HepG2 (cell line): ENCODE measurements around the gene FGD4. TPM values are rescaled to one million over a fixed set of nuclear protein-coding genes. Genes with fewer than 3 reads are reported as not detected.

Source experiments
- ATAC-seq: fragments of 200-7000 bp; cut with Tn5 transposase; 3 replicates; pipeline ENCODE4 v1.9.1; 2020; ENCODE audit warnings: mild to moderate bottlenecking, moderate library complexity
- BruUV-seq: library from RNA; stranded (reverse); fragments of 400-500 nt; replicated peaks from 2 replicates; lab custom pipeline; 2021; lab: Mats Ljungman, UMichigan
- CTCF ChIA-PET: fragments of 300-600 bp; formaldehyde crosslinking; extraction: SDS; loops from one replicate; lab custom pipeline; 2021; ENCODE audit warnings: low total read pairs, inconsistent platforms, low intra/inter-chr PET ratio; lab: Yijun Ruan, JAX
- POLR2A ChIA-PET: fragments of 350-600 bp; sonication (Branson Sonifier 250); formaldehyde crosslinking; loops from one replicate; lab custom pipeline; 2020; ENCODE audit warnings: antibody characterized with exemption, inconsistent platforms; lab: Yijun Ruan, JAX
- DNase-seq: peaks from one replicate; pipeline ENCODE4 v3.0.0-alpha.2; 2015; ENCODE audit warnings: low spot score
- FAIRE-seq: peaks from 3 replicates; lab custom pipeline; 2011; peaks lifted over from hg19 to GRCh38; lab: Jason Lieb, UNC
- H2AFZ ChIP-seq: one replicate; pipeline ENCODE4 v1.6.1; 2011; ENCODE audit warnings: low read length, inconsistent platforms
- H3K27ac ChIP-seq: fragments of 300-600 bp; 3 replicates; pipeline ENCODE4 v1.8.0; 2011; ENCODE audit warnings: mixed run types, mild to moderate bottlenecking, mixed read lengths, low read length, inconsistent platforms; ENCODE audit not compliant: insufficient read depth; ENCODE audit errors: extremely low read length
- H3K27me3 ChIP-seq, 2 experiments: fragments of 200-600 bp in 1 of 2; 2 replicates in 1 of 2; 3 replicates in 1 of 2; pipeline versions ENCODE4 v1.6.0 to v1.8.0; 2011; ENCODE audit warnings: low read length in 2 of 2, mild to moderate bottlenecking in 2 of 2, moderate library complexity in 2 of 2, inconsistent platforms in 1 of 2; ENCODE audit not compliant: insufficient read depth in 2 of 2, control insufficient read depth in 1 of 2
- H3K36me3 ChIP-seq, 2 experiments: fragments of 200-600 bp in 1 of 2; replicated peaks in 1 of 2; 2 replicates in 1 of 2; 3 replicates in 1 of 2; pipeline versions ENCODE4 v1.5.1 to v1.8.0; 2011; ENCODE audit warnings: low read length in 2 of 2, inconsistent platforms in 1 of 2; ENCODE audit not compliant: insufficient read depth in 2 of 2, control insufficient read depth in 1 of 2
- H3K4me1 ChIP-seq: 2 replicates; pipeline ENCODE4 v1.5.1; 2012; ENCODE audit warnings: low read length, inconsistent platforms; ENCODE audit not compliant: insufficient read depth
- H3K4me2 ChIP-seq: 2 replicates; pipeline ENCODE4 v1.6.0; 2011; ENCODE audit warnings: low read depth, low read length, inconsistent platforms
- H3K4me3 ChIP-seq, 3 experiments: fragments of 200-600 bp in 1 of 3; sonication (generic), shearing (Covaris generic) in 1 of 3; replicated peaks in 1 of 3; 2 replicates each; pipeline ENCODE4 v1.5.1; 2011 to 2016; ENCODE audit warnings: low read length in 3 of 3, inconsistent platforms in 2 of 3, low read depth in 2 of 3, mild to moderate bottlenecking in 2 of 3, control low read depth in 1 of 3, mixed read lengths in 1 of 3; ENCODE audit not compliant: insufficient read depth in 1 of 3
- H3K79me2 ChIP-seq: one replicate; pipeline ENCODE4 v1.6.1; 2011; ENCODE audit warnings: low read length, inconsistent platforms; ENCODE audit not compliant: insufficient read depth
- H3K9ac ChIP-seq: 2 replicates; pipeline ENCODE4 v1.6.0; 2011; ENCODE audit warnings: mild to moderate bottlenecking, low read depth, low read length, inconsistent platforms; ENCODE audit not compliant: insufficient read depth
- H3K9me3 ChIP-seq: 2 replicates; pipeline ENCODE4 v1.5.1; 2012; ENCODE audit warnings: mild to moderate bottlenecking, low read length
- H4K20me1 ChIP-seq: 2 replicates; pipeline ENCODE4 v1.6.0; 2011; ENCODE audit warnings: inconsistent platforms, mild to moderate bottlenecking, low read length, moderate library complexity; ENCODE audit not compliant: insufficient read depth
- DRAP1 ChIP-seq: IDR thresholded peaks from 2 replicates; pipeline ENCODE4 v1.6.1; 2016; ENCODE audit warnings: missing genetic modification reagents, missing compliant biosample characterization
- PPARG ChIP-seq: conservative IDR thresholded peaks from 2 replicates; pipeline ENCODE4 v1.6.1; 2016; ENCODE audit warnings: missing biosample characterization, missing genetic modification reagents
- RBM39 ChIP-seq: fragments of 200-400 bp; formaldehyde crosslinking; IDR thresholded peaks from one replicate; pipeline ENCODE4 v1.6.1; 2018; ENCODE audit warnings: antibody characterized with exemption, mild to moderate bottlenecking, low read depth, low read length; ENCODE audit not compliant: poor library complexity, severe bottlenecking
- RFXAP ChIP-seq: sonication (generic); formaldehyde crosslinking; IDR thresholded peaks from 2 replicates; pipeline ENCODE4 v1.4.0; 2020; ENCODE audit warnings: missing genetic modification reagents, borderline replicate concordance
- SRSF4 ChIP-seq: fragments of 200-400 bp; formaldehyde crosslinking; IDR thresholded peaks from one replicate; pipeline ENCODE4 v1.6.1; 2018; ENCODE audit warnings: mild to moderate bottlenecking, low read depth, low read length, moderate library complexity; ENCODE audit not compliant: poor library complexity, severe bottlenecking
- THYN1 ChIP-seq: sonication (generic); formaldehyde crosslinking; IDR thresholded peaks from 2 replicates; pipeline ENCODE4 v1.8.1; 2023; ENCODE audit warnings: low read depth, mild to moderate bottlenecking, moderate library complexity, missing genetic modification reagents, borderline replicate concordance
- ZBTB37 ChIP-seq: sonication (generic); formaldehyde crosslinking; IDR thresholded peaks from 2 replicates; pipeline ENCODE4 v1.4.0; 2020; ENCODE audit warnings: mild to moderate bottlenecking, missing genetic modification reagents
- ZFP82 ChIP-seq: sonication (generic); formaldehyde crosslinking; IDR thresholded peaks from 2 replicates; pipeline ENCODE4 v1.5.1; 2020; ENCODE audit warnings: mild to moderate bottlenecking, missing genetic modification reagents, borderline replicate concordance
- ZNF34 ChIP-seq: sonication (generic); formaldehyde crosslinking; IDR thresholded peaks from 2 replicates; pipeline ENCODE4 v1.4.0; 2020; ENCODE audit warnings: mild to moderate bottlenecking, missing genetic modification reagents, borderline replicate concordance
- ZNF432 ChIP-seq: sonication (generic); formaldehyde crosslinking; IDR thresholded peaks from 2 replicates; pipeline ENCODE4 v1.5.0; 2020; ENCODE audit warnings: missing genetic modification reagents, mild to moderate bottlenecking, borderline replicate concordance
- ZNF652 ChIP-seq: IDR thresholded peaks from 2 replicates; pipeline ENCODE4 v1.6.1; 2016; ENCODE audit warnings: low read depth, borderline replicate concordance
- ZNF740 ChIP-seq: sonication (generic); formaldehyde crosslinking; IDR thresholded peaks from 2 replicates; pipeline ENCODE4 v1.4.0; 2020; ENCODE audit warnings: missing genetic modification reagents
- ZSCAN9 ChIP-seq: IDR thresholded peaks from 2 replicates; pipeline ENCODE4 v1.6.1; 2016; ENCODE audit warnings: borderline replicate concordance
- WGBS: methylation state at CpG from one replicate; pipeline ENCODE4 v1.1.6; 2017; ENCODE audit warnings: low lambda C conversion rate; 5-methylcytosine and 5-hydroxymethylcytosine counted together
- in situ Hi-C: cut with HindIII; loops from 2 replicates; pipeline ENCODE4 v1.10.0; 2017; ENCODE audit warnings: low pct_unique_long_range_greater_than_20kb; ENCODE audit not compliant: extremely low pct_ligation_motif_present
- intact Hi-C: fragments of 100-400 bp; cut with micrococcal nuclease; formaldehyde crosslinking; loops from one replicate; pipeline ENCODE4 v1.10.0; 2022; ENCODE audit not compliant: unreplicated experiment
- polyA plus RNA-seq, 8 experiments: library from polyadenylated mRNA; depleted of rRNA in 3 of 8; stranded (reverse) in 7 of 8; unstranded in 1 of 8; fragments of >200 nt; fragmentation: Illumina TruSeq in 4 of 8; extraction: Trizol in 4 of 8; gene quantifications; 2 replicates each; pipeline versions ENCODE4 v1.2.1 to v1.2.3, GENCODE V29; 2011 to 2016; ENCODE audit warnings: low read depth in 4 of 8, missing spikeins in 1 of 8, mixed read lengths in 1 of 8; ENCODE audit not compliant: insufficient read depth in 1 of 8
- total RNA-seq, 5 experiments: library from RNA; depleted of rRNA; stranded (reverse); fragments of >200 nt; fragmentation: Illumina TruSeq; extraction: Trizol; gene quantifications; 2 replicates each; pipeline ENCODE4 v1.2.3, GENCODE V29; 2016; ENCODE audit warnings: low read depth in 1 of 5

Gene FGD4
- total and polyA plus RNA-seq, 2 of the 13 experiments (the other 11 are each of a cell fraction or from before 2014, with no cell fraction given), result 4.6 to 6.6 TPM

GRCh38 chr12:32644431-32644830 lies 245.1 kb downstream of the FGD4 start (continued):
- TF ChIP-seq DRAP1 (no peak), ZSCAN9 (CRISPR knock-in tag) (no peak)

- WGBS, result 70% methylated on average over 3 of the region's 3 CpGs
- ChIA-PET POLR2A (no interaction called here), CTCF (no interaction called here)
- peak; percentile 54 for ATAC-seq
- H3K79me2 ChIP-seq, result no peaks in the 10 kb centered on the region
- H2AFZ ChIP-seq, result no peak overlapping the region
- no peak overlapping the region for H3K4me2 ChIP-seq
- H4K20me1 ChIP-seq, result no peaks in the 10 kb centered on the region
- no peak overlapping the region for H3K27ac ChIP-seq
- peaks cover 18% of the 10 kb centered on the region for H3K4me1 ChIP-seq
- no peak for FAIRE-seq
- H3K36me3 ChIP-seq, result no peaks in the 10 kb centered on the region; a peak in 1 of 5 replicates
- no peak for TF ChIP-seq ZNF652 (CRISPR knock-in tag)
- no peak for TF ChIP-seq ZFP82 (CRISPR knock-in tag)
- TF ChIP-seq PPARG (CRISPR knock-in tag), result no peak
- no peak for TF ChIP-seq RFXAP (CRISPR knock-in tag)
- no peak for TF ChIP-seq THYN1 (CRISPR knock-in tag)
- no peak for TF ChIP-seq SRSF4
- TF ChIP-seq ZNF432 (CRISPR knock-in tag), result no peak
- TF ChIP-seq ZNF34, result no peak
- no peak for TF ChIP-seq ZNF740 (CRISPR knock-in tag)
- TF ChIP-seq ZBTB37 (CRISPR knock-in tag), result no peak
- TF ChIP-seq RBM39, result no peak
- H3K9ac ChIP-seq, result no peak overlapping the region
- intact Hi-C loops, result no loop called here
- no peak for DNase-seq
- no peaks in the 10 kb centered on the region for H3K9me3 ChIP-seq
- H3K27me3 ChIP-seq, result no peaks in the 10 kb centered on the region
- in situ Hi-C loops, result no loop called here
- H3K4me3 ChIP-seq, result no peak overlapping the region
- no TSS peak for BruUV-seq
Measured at GRCh38 chr12:32647275-32647674, 247.9 kb downstream of the FGD4 start.
